Liver (tissue), 3 donors: ENCODE measurements around the gene SLC45A1.

Experiments used
- RAD21 ChIP-seq, 2 donors: IDR thresholded peaks; 2 replicates each; pipeline ENCODE4 v1.6.1; 2016; ENCODE audit warnings: antibody characterized with exemption in 2 of 2, mild to moderate bottlenecking in 2 of 2
- TF ChIP-seq, protein P1 (sequence below): fragments of 150-350 bp; IDR thresholded peaks from 2 replicates; pipeline ENCODE4 v1.5.1; 2017; ENCODE audit warnings: improper control_type of control experiment, low read depth, low read length; ENCODE audit not compliant: missing input control
- donor health status: healthy.
- donor health status: healthy.

DNA sequence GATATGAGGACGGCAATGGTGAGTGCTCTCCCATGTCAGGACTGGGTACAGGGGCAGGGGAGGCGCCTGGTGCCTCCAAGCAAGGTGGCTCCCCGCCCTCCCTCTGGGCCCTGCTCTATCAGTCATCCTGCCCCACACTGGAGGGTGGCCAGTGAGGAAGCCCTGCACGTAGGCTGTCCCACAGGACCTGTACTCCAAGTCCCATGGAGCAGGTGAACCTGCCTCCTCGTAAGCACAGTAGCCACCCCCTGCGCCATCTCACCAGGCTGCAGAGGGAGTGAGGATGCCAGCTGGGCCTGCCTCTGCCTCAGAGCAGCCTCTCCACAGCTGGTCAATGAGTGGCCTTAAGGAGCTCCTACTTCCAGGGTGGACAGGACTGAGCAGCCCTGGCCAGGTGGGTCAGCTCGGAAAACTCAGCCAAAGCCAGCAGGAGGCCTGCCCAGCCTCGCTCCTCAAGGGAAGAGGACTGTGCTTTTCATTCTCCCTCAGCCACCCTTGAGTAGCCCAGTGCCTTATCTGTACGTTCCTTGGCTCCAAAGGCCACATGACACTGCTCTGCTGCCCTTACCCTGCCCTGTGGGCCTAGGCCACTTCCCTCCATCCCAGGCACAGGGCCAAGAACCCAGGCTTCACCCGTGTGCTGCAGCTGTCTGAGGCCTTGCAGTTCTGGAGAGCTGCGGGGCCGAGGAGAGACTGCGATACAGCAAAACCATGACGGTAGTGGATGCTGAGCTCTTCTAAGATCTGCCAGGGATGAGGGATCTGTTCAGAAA, 39.6 kb downstream of the SLC45A1 start:
- TF ChIP-seq, protein P1, sequence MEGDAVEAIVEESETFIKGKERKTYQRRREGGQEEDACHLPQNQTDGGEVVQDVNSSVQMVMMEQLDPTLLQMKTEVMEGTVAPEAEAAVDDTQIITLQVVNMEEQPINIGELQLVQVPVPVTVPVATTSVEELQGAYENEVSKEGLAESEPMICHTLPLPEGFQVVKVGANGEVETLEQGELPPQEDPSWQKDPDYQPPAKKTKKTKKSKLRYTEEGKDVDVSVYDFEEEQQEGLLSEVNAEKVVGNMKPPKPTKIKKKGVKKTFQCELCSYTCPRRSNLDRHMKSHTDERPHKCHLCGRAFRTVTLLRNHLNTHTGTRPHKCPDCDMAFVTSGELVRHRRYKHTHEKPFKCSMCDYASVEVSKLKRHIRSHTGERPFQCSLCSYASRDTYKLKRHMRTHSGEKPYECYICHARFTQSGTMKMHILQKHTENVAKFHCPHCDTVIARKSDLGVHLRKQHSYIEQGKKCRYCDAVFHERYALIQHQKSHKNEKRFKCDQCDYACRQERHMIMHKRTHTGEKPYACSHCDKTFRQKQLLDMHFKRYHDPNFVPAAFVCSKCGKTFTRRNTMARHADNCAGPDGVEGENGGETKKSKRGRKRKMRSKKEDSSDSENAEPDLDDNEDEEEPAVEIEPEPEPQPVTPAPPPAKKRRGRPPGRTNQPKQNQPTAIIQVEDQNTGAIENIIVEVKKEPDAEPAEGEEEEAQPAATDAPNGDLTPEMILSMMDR: no peak
- no peak for TF ChIP-seq RAD21 (IDR thresholded peaks at IDR 0.05)
